ENCODE data around the gene FNDC8. TPM values are rescaled to one million over a fixed set of nuclear protein-coding genes. Genes with fewer than 3 reads are reported as not detected.

Gene FNDC8
- total and polyA plus RNA-seq, 9 of the 15 experiments (the other 6 are each of a cell fraction or from before 2014, with no cell fraction given): 0.04 TPM; not detected in 8

- TF ChIP-seq ZBTB40 (IDR thresholded peaks at IDR 0.05) (0 out of 2 replicates have a peak, but pooled peaks have one; percentile 26), ZBTB40 (CRISPR knock-in tag; IDR thresholded peaks at IDR 0.05) (no peak), HNRNPH1 (optimal IDR thresholded peaks at IDR 0.05; ENCODE audit: low read depth, low read length) (no peak), ZNF717 (CRISPR knock-in tag; IDR thresholded peaks at IDR 0.05) (no peak), CEBPZ (IDR thresholded peaks at IDR 0.05; ENCODE audit: borderline replicate concordance, low read depth, low read length) (no peak), JUN (IDR thresholded peaks at IDR 0.05; ENCODE audit: borderline replicate concordance, low read depth, low read length) (no peak), JUN (CRISPR knock-in tag; IDR thresholded peaks at IDR 0.05; ENCODE audit: borderline replicate concordance) (no peak), POLR2B (IDR thresholded peaks at IDR 0.05; ENCODE audit: low read depth, partially characterized antibody) (no peak), ARID1B (IDR thresholded peaks at IDR 0.05) (no peak), CCNT2 (IDR thresholded peaks at IDR 0.05; ENCODE audit: borderline replicate concordance, extremely low read depth, insufficient read length, low read depth, low read length) (peak; percentile 64), ZNF140 (CRISPR knock-in tag; IDR thresholded peaks at IDR 0.05) (no peak), NFATC3 (IDR thresholded peaks at IDR 0.05) (no peak), USF2 (CRISPR knock-in tag; IDR thresholded peaks at IDR 0.05) (peak; percentile 93)
These were observed 1.8 kb upstream of the FNDC8 start, which contains the start of gene RAD51D (continued) for GRCh38 chr17:35119370-35120165.
